ENCODE data around the gene LGR4.

- no peak for TF ChIP-seq CTCF (IDR thresholded peaks at IDR 0.05 in 2 of 3, conservative IDR thresholded peaks at IDR 0.05 in 1 of 3; ENCODE audit: borderline replicate concordance in 1 of 3, insufficient read depth in 1 of 3, low read depth in 2 of 3, low read length in 2 of 3)
- no peak for TF ChIP-seq REST (IDR thresholded peaks at IDR 0.05; ENCODE audit: low read depth)
- no peak for TF ChIP-seq EZH2 (IDR thresholded peaks at IDR 0.05)
- TF ChIP-seq POLR2A (IDR thresholded peaks at IDR 0.05; ENCODE audit: borderline replicate concordance, extremely low read depth, insufficient read depth, insufficient read length) = no peak
- no peak for TF ChIP-seq POLR2AphosphoS5 (IDR thresholded peaks at IDR 0.05; ENCODE audit: low read depth, low read length)
- TF ChIP-seq ELF1 (IDR thresholded peaks at IDR 0.05; ENCODE audit: borderline replicate concordance, low read depth) = no peak
- no peak for TF ChIP-seq JUND (IDR thresholded peaks at IDR 0.05)
- TF ChIP-seq ATF3 (IDR thresholded peaks at IDR 0.05) = no peak
- TF ChIP-seq EZH2phosphoT487 (IDR thresholded peaks at IDR 0.05; ENCODE audit: borderline replicate concordance) = no peak
- TF ChIP-seq ZBTB33 (IDR thresholded peaks at IDR 0.05; ENCODE audit: extremely low read depth, insufficient replicate concordance, low read length) = no peak
- TF ChIP-seq FOSL1 (IDR thresholded peaks at IDR 0.05; ENCODE audit: low read depth) = no peak
- TF ChIP-seq CBX3 (IDR thresholded peaks at IDR 0.05; ENCODE audit: low read depth) = no peak
Measured at GRCh38 chr11:27455667-27456066, 16.9 kb downstream of the LGR4 start.
